HFFc6 (cell line): Measurements from ENCODE around the gene HECW1. TPM values are rescaled to one million over a fixed set of nuclear protein-coding genes. Genes with fewer than 3 reads are reported as not detected.

ENCODE experiments used
- DNase-seq: peaks from one replicate; pipeline ENCODE4 v3.0.0-alpha.2; 2018
- H3K27ac Mint-ChIP-seq: 2 replicates; pipeline ENCODE4 v1.8.0; 2020; ENCODE audit warnings: mild to moderate bottlenecking, mixed read lengths
- H3K27me3 Mint-ChIP-seq: 2 replicates; pipeline ENCODE4 v1.8.0; 2021; ENCODE audit warnings: mild to moderate bottlenecking, moderate library complexity, mixed read lengths; ENCODE audit not compliant: insufficient read depth
- H3K36me3 Mint-ChIP-seq: 2 replicates; pipeline ENCODE4 v1.8.0; 2021; ENCODE audit warnings: low read depth, mixed read lengths
- H3K4me1 Mint-ChIP-seq: 2 replicates; pipeline ENCODE4 v1.8.0; 2020; ENCODE audit warnings: low read depth, mixed read lengths
- H3K4me3 Mint-ChIP-seq: 2 replicates; pipeline ENCODE4 v1.8.0; 2020; ENCODE audit warnings: mild to moderate bottlenecking, moderate library complexity, mixed read lengths
- H3K9me3 Mint-ChIP-seq: 2 replicates; pipeline ENCODE4 v1.8.0; 2020; ENCODE audit warnings: mild to moderate bottlenecking, mixed read lengths
- total RNA-seq, 6 experiments: library from RNA; stranded (reverse); fragmentation: NEBNext Ultra II Directional; extraction: Animal tissue kit (Norgen Biotek cat#: 25700); gene quantifications; 2 replicates in 1 of 6; 3 replicates in 5 of 6; pipeline ENCODE4 v1.2.3, GENCODE V29; 2021
- TF ChIP-seq, protein P1 (sequence below): fragments of 200-600 bp; sonication (generic); IDR thresholded peaks from 2 replicates; pipeline ENCODE4 v1.5.0; 2021; ENCODE audit warnings: antibody characterized with exemption, mild to moderate bottlenecking

The HECW1 gene
- total RNA-seq, 6 experiments from 2014 or later: 3.4 to 6.5 (median 5.3) TPM

DNA sequence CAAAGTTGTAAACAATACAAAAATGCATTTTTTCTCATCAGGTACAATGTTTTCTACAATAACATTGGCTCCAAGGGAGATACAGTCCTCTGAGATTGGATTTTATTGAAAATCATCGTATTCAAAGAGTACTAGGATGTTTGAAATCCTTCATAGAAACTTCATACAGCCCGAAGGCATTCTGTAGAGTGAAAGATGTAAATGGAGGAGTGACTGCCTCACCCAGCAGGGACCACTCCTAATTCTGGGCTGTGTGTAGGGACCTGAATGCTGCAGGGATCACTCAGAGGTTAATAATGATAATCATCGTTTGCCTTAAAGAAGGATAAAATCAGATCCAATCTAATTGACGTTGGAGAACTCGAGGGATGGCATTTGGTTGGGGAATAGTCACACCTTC is 198.6 kb downstream of the HECW1 start:
- H3K27me3 Mint-ChIP-seq: no peaks in the 10 kb centered on the region
- DNase-seq: no peak
- no peaks in the 10 kb centered on the region for H3K9me3 Mint-ChIP-seq
- TF ChIP-seq, protein P1, sequence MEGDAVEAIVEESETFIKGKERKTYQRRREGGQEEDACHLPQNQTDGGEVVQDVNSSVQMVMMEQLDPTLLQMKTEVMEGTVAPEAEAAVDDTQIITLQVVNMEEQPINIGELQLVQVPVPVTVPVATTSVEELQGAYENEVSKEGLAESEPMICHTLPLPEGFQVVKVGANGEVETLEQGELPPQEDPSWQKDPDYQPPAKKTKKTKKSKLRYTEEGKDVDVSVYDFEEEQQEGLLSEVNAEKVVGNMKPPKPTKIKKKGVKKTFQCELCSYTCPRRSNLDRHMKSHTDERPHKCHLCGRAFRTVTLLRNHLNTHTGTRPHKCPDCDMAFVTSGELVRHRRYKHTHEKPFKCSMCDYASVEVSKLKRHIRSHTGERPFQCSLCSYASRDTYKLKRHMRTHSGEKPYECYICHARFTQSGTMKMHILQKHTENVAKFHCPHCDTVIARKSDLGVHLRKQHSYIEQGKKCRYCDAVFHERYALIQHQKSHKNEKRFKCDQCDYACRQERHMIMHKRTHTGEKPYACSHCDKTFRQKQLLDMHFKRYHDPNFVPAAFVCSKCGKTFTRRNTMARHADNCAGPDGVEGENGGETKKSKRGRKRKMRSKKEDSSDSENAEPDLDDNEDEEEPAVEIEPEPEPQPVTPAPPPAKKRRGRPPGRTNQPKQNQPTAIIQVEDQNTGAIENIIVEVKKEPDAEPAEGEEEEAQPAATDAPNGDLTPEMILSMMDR: no peak
- no peak overlapping the region for H3K27ac Mint-ChIP-seq
- no peaks in the 10 kb centered on the region; the same call in 1 of the 2 replicates for H3K36me3 Mint-ChIP-seq
- H3K4me1 Mint-ChIP-seq: no peaks in the 10 kb centered on the region
- H3K4me3 Mint-ChIP-seq: no peak overlapping the region

DNA sequence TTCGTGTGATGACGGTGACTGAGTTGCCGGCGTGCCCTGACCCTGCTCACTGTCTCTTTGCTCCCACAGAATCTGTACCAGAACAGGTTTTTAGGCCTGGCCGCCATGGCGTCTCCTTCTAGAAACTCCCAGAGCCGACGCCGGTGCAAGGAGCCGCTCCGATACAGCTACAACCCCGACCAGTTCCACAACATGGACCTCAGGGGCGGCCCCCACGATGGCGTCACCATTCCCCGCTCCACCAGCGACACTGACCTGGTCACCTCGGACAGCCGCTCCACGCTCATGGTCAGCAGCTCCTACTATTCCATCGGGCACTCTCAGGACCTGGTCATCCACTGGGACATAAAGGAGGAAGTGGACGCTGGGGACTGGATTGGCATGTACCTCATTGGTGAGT is 199.2 kb downstream of the HECW1 start:
- no peaks in the 10 kb centered on the region for H3K4me1 Mint-ChIP-seq

DNA sequence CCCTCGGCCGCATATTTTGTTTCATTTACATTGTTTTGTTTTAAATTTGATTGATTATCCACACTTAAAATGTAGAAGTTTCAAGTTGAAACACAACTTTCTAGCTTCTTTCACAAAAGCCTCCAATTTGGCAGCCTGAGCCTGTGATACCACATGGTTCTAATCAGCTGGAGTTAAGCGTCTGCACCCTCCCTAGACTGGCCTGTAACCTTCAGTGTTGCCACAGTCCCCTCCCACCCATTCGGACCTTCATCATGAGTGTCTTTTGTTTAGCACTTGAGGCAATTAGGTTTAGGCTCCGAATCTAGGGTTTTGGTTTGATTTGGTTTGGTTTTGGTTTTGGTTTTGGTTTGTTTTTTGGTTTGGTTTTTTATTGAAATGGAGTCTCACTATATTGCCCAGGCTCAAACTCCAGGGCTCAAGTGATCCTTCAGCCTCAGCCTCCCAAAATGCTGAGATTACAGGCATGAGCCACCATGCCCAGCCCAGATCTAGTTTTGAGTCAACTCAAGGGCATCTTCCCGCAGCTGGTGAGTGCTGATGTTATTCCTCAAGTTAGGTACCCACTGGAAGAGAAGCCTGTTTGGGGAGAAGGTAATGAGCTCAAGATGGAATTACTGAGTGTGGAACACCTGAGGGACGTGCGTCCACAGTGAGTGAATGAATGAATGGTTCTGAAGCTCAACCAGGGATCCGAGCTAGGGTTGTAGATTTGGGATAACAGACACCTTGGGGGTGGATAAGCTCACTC is 201.4 kb downstream of the HECW1 start:
- H3K9me3 Mint-ChIP-seq: no peaks in the 10 kb centered on the region
- no peaks in the 10 kb centered on the region for H3K4me1 Mint-ChIP-seq
- no peak overlapping the region for H3K27ac Mint-ChIP-seq
- TF ChIP-seq, protein P1: no peak
- H3K36me3 Mint-ChIP-seq: no peaks in the 10 kb centered on the region; the same call in 1 of the 2 replicates
- H3K27me3 Mint-ChIP-seq: no peaks in the 10 kb centered on the region; the same call in 1 of the 2 replicates
- no peak for DNase-seq
- no peak overlapping the region for H3K4me3 Mint-ChIP-seq

More for the DNA sequence above, 199.2 kb downstream of the HECW1 start:
- DNase-seq: no peak
- Mint-ChIP-seq H3K27me3 (no peaks in the 10 kb centered on the region; the same call in 1 of the 2 replicates), H3K36me3 (no peaks in the 10 kb centered on the region; the same call in 1 of the 2 replicates), H3K4me3 (no peak overlapping the region), H3K27ac (no peak overlapping the region), H3K9me3 (no peaks in the 10 kb centered on the region)
- TF ChIP-seq, protein P1: no peak

DNA sequence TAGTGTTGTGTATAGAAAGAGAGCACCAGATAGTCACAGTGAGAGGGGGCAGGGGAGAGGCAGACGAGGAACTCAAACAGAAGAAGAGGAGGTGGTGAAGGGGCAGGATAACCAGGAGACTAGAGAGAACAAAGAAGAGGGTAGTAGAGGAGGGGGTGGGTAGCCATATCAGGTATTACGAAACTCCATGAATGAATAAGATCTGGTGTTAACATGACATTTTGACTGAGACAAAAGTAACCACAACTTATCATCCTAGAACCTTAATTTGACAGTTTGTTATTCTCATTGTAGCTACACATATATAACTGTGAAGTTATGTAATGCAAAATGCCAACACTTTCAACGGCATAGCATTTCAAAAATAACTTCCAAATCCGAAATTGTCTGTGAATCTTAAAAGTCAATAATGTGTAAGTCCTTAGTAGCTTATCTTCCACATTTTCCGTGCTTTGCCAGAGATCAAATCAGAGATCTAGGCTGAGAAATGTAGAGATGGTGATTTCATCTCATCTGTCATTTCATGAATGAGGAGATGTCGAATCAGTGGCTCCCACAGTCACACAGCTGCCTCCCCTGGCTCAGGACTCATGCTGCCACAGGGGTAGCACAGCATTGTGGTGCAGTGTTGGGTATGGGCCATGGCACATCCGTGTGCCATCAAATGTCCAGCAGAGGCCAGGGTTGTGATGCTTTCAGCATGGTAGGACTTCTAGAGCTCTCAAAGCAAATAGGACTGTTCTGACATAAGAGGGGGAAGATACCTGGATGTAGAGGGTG is 202.1 kb downstream of the HECW1 start:
- no peaks in the 10 kb centered on the region; the same call in 1 of the 2 replicates for H3K27me3 Mint-ChIP-seq
- H3K27ac Mint-ChIP-seq: no peak overlapping the region
- TF ChIP-seq, protein P1: no peak

DNA sequence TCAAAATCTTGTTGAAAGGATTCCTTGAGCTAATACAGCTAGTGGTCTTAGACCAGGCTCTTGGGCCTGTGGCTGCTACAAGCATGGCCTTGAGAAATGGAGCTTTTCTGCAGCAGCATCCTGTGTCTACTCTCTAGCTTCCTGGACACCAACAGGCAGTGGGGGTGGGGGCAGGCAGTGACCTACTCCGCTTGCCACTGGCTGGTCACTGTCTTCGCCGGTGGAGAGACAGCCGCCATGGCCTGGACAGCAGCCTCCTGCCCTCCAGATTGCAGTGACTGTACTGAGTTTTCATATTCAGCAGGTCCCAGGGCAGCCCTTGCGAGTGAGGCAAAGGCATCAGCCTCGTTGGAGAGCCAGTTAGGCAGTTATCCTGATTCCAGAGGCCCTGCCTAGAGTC is 204.6 kb downstream of the HECW1 start:
- TF ChIP-seq, protein P1: no peak
- no peaks in the 10 kb centered on the region for H3K4me1 Mint-ChIP-seq
- no peak overlapping the region for H3K4me3 Mint-ChIP-seq
- no peak for DNase-seq
- no peaks in the 10 kb centered on the region; the same call in 1 of the 2 replicates for H3K27me3 Mint-ChIP-seq
- H3K9me3 Mint-ChIP-seq: no peaks in the 10 kb centered on the region
- H3K36me3 Mint-ChIP-seq: no peaks in the 10 kb centered on the region; the same call in 1 of the 2 replicates
- H3K27ac Mint-ChIP-seq: no peak overlapping the region

More for the DNA sequence above, 202.1 kb downstream of the HECW1 start:
- Mint-ChIP-seq H3K9me3 (no peaks in the 10 kb centered on the region), H3K36me3 (no peaks in the 10 kb centered on the region; the same call in 1 of the 2 replicates), H3K4me3 (no peak overlapping the region), H3K4me1 (no peaks in the 10 kb centered on the region)
- DNase-seq: no peak
